SK-N-SH treated with all-trans-retinoic acid at 6 μM for 48 hours (cell line): ENCODE data around the gene MTUS2.

Experiments used
- ATAC-seq: fragments of 200-7000 bp; cut with Tn5 transposase; 3 replicates; pipeline ENCODE4 v1.9.1; 2020; ENCODE audit warnings: mild to moderate bottlenecking, moderate library complexity
- ARNTL ChIP-seq: fragments of 450-650 bp; formaldehyde crosslinking; IDR thresholded peaks from 2 replicates; pipeline ENCODE4 v1.5.0; 2020; ENCODE audit warnings: low read depth, mild to moderate bottlenecking, moderate library complexity, borderline replicate concordance
- BACH2 ChIP-seq: fragments of 250-450 bp; sonication (Bioruptor Pico); IDR thresholded peaks from 2 replicates; pipeline ENCODE4 v1.9.0; 2021; ENCODE audit warnings: mild to moderate bottlenecking, borderline replicate concordance
- CREB5 ChIP-seq: fragments of 250-450 bp; sonication (Bioruptor Pico); IDR thresholded peaks from 2 replicates; pipeline ENCODE4 v1.5.1; 2020; ENCODE audit warnings: low read depth, mild to moderate bottlenecking, moderate library complexity
- CSDC2 ChIP-seq: fragments of 250-450 bp; sonication (Bioruptor Pico); IDR thresholded peaks from 2 replicates; pipeline ENCODE4 v1.5.0; 2020; ENCODE audit warnings: mild to moderate bottlenecking, moderate library complexity
- CSRNP3 ChIP-seq: fragments of 250-450 bp; sonication (Bioruptor Pico); IDR thresholded peaks from 2 replicates; pipeline ENCODE4 v1.5.1; 2021; ENCODE audit warnings: mild to moderate bottlenecking, moderate library complexity
- ESRRG ChIP-seq: fragments of 250-450 bp; sonication (Bioruptor Pico); IDR thresholded peaks from 2 replicates; pipeline ENCODE4 v1.6.1; 2021; ENCODE audit warnings: mild to moderate bottlenecking
- ISL1 ChIP-seq: fragments of 250-450 bp; sonication (Bioruptor Pico); IDR thresholded peaks from 2 replicates; pipeline ENCODE4 v2.1.2; 2022; ENCODE audit warnings: mild to moderate bottlenecking, moderate library complexity
- OSR1 ChIP-seq: fragments of 250-450 bp; sonication (Bioruptor Pico); IDR thresholded peaks from 2 replicates; pipeline ENCODE4 v1.8.0; 2022; ENCODE audit warnings: moderate library complexity, mild to moderate bottlenecking, inconsistent platforms
- PATZ1 ChIP-seq: fragments of 250-450 bp; sonication (Bioruptor Pico); IDR thresholded peaks from 2 replicates; pipeline ENCODE4 v1.8.0; 2020; ENCODE audit warnings: mild to moderate bottlenecking, moderate library complexity, borderline replicate concordance
- PPARA ChIP-seq: fragments of 250-450 bp; sonication (Bioruptor Pico); IDR thresholded peaks from 2 replicates; pipeline ENCODE4 v1.5.0; 2020; ENCODE audit warnings: mild to moderate bottlenecking, borderline replicate concordance
- RARB ChIP-seq: fragments of 250-450 bp; sonication (Bioruptor Pico); IDR thresholded peaks from 2 replicates; pipeline ENCODE4 v1.8.0; 2021; ENCODE audit warnings: mild to moderate bottlenecking, moderate library complexity
- SNAI2 ChIP-seq: fragments of 250-450 bp; sonication (Bioruptor Pico); IDR thresholded peaks from 2 replicates; pipeline ENCODE4 v1.5.0; 2020; ENCODE audit warnings: mild to moderate bottlenecking, moderate library complexity
- TCF4 ChIP-seq: fragments of 250-450 bp; sonication (Bioruptor Pico); IDR thresholded peaks from 2 replicates; pipeline ENCODE4 v1.8.0; 2021; ENCODE audit warnings: mild to moderate bottlenecking, moderate library complexity, borderline replicate concordance
- TOX ChIP-seq: fragments of 250-450 bp; sonication (Bioruptor Pico); IDR thresholded peaks from 2 replicates; pipeline ENCODE4 v1.8.0; 2021; ENCODE audit warnings: mild to moderate bottlenecking, moderate library complexity, borderline replicate concordance
- ZC3H10 ChIP-seq: fragments of 250-450 bp; sonication (Bioruptor Pico); IDR thresholded peaks from 2 replicates; pipeline ENCODE4 v1.5.1; 2021; ENCODE audit warnings: mild to moderate bottlenecking, moderate library complexity
- ZFP3 ChIP-seq: fragments of 250-450 bp; sonication (Bioruptor Pico); IDR thresholded peaks from 2 replicates; pipeline ENCODE4 v1.5.0; 2020; ENCODE audit warnings: mild to moderate bottlenecking, moderate library complexity
- ZNF565 ChIP-seq: fragments of 450-650 bp; formaldehyde crosslinking; conservative IDR thresholded peaks from 2 replicates; pipeline ENCODE4 v1.5.0; 2020; ENCODE audit warnings: low read depth, mild to moderate bottlenecking, moderate library complexity
- ZNF70 ChIP-seq: fragments of 450-650 bp; formaldehyde crosslinking; IDR thresholded peaks from 2 replicates; pipeline ENCODE4 v1.5.0; 2020; ENCODE audit warnings: mild to moderate bottlenecking, moderate library complexity
- ZNF8 ChIP-seq: fragments of 450-650 bp; formaldehyde crosslinking; IDR thresholded peaks from 2 replicates; pipeline ENCODE4 v1.5.0; 2020; ENCODE audit warnings: mild to moderate bottlenecking, moderate library complexity
- TF ChIP-seq, protein P1 (sequence below): fragments of 250-450 bp; sonication (Bioruptor Pico); IDR thresholded peaks from 2 replicates; pipeline ENCODE4 v1.8.0; 2021; ENCODE audit warnings: low read depth, mild to moderate bottlenecking, moderate library complexity, borderline replicate concordance
- TF ChIP-seq, protein P2 (sequence below): fragments of 250-450 bp; sonication (Bioruptor Pico); IDR thresholded peaks from 2 replicates; pipeline ENCODE4 v1.5.0; 2020; ENCODE audit warnings: mild to moderate bottlenecking, moderate library complexity

MTUS2 gene

GRCh38 chr13:28864544-28864943 lies 44.4 kb downstream of the MTUS2 start:
- ATAC-seq, result no peak
- TF ChIP-seq BACH2 (CRISPR knock-in tag) (no peak), CSRNP3 (CRISPR knock-in tag) (no peak), TOX (CRISPR knock-in tag) (no peak), CREB5 (CRISPR knock-in tag) (no peak), ISL1 (CRISPR knock-in tag) (no peak), CSDC2 (CRISPR knock-in tag) (no peak), PPARA (CRISPR knock-in tag) (no peak), ZFP3 (CRISPR knock-in tag) (no peak), RARB (CRISPR knock-in tag) (no peak), ZNF70 (CRISPR knock-in tag) (no peak), TCF4 (no peak), SNAI2 (CRISPR knock-in tag) (no peak), ZC3H10 (no peak)
- TF ChIP-seq, protein P1, sequence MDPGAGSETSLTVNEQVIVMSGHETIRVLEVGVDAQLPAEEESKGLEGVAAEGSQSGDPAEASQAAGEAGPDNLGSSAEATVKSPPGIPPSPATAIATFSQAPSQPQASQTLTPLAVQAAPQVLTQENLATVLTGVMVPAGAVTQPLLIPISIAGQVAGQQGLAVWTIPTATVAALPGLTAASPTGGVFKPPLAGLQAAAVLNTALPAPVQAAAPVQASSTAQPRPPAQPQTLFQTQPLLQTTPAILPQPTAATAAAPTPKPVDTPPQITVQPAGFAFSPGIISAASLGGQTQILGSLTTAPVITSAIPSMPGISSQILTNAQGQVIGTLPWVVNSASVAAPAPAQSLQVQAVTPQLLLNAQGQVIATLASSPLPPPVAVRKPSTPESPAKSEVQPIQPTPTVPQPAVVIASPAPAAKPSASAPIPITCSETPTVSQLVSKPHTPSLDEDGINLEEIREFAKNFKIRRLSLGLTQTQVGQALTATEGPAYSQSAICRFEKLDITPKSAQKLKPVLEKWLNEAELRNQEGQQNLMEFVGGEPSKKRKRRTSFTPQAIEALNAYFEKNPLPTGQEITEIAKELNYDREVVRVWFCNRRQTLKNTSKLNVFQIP (CRISPR knock-in tag), result no peak
- TF ChIP-seq, all 23 proteins: peak for 0

DNA sequence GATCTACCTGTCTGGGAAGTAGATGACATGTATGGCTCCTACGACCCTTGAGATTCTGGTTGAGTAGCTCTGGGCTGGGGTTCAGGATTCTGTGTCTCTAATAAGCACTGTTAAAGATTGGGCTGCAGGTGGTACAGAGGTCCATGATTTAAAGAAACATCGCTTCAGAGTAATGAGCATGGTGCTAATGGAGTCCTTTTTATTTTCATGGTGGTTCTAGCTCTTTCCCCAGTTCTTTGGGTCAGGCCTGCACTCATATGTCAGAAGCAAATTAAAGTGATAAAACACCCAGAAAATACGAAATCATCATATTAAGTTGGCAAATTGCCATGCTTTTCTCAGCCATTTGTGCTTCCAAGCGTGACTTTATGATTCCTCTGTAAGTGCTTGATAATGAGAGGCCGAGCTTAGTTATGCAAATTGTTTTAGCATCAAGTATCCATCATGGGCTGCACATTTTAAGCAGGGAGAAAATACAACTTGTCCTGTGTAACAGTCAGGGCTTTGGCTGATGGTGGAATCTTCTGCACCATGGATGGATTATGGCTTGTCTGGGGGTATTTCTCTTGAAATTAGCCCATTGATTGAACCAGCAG lies 45.1 kb downstream of the MTUS2 start:
- ATAC-seq, result no peak
- no peak for TF ChIP-seq ESRRG (CRISPR knock-in tag)
- no peak for TF ChIP-seq SNAI2 (CRISPR knock-in tag)
- no peak for TF ChIP-seq ZC3H10
- TF ChIP-seq ZNF8, result no peak
- TF ChIP-seq ARNTL (CRISPR knock-in tag), result no peak
- TF ChIP-seq ZFP3 (CRISPR knock-in tag), result no peak
- no peak for TF ChIP-seq ZNF565 (CRISPR knock-in tag)
- no peak for TF ChIP-seq ZNF70 (CRISPR knock-in tag)
- no peak for TF ChIP-seq CREB5 (CRISPR knock-in tag)
- no peak for TF ChIP-seq TCF4

DNA sequence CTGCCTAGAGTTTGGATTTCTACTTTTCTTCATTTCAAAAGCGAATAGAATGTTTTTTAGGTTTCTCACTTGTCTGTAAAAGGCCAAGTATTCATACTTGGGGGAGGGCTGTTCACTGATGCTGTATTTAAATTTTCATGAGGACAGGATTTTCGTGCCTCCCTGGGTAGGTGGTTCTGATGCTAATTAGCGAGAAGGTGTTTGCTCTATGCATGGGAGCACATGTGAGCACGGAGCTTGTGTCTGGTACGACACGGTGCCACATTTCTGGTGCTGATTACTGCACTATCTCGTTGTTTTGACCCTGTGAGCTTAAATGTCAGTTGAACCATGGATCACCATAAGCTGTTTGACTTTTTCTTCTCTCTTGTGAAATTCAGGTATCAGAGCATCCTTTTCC lies 45.8 kb downstream of the MTUS2 start:
- no peak for ATAC-seq

More for the DNA sequence above, 45.8 kb downstream of the MTUS2 start:
- TF ChIP-seq ARNTL (CRISPR knock-in tag) (no peak), ESRRG (CRISPR knock-in tag) (no peak), CSRNP3 (CRISPR knock-in tag) (no peak), CREB5 (CRISPR knock-in tag) (no peak), PATZ1 (CRISPR knock-in tag) (no peak), ZNF70 (CRISPR knock-in tag) (no peak), PPARA (CRISPR knock-in tag) (no peak), OSR1 (CRISPR knock-in tag) (no peak), ZNF8 (no peak), TOX (CRISPR knock-in tag) (no peak), BACH2 (CRISPR knock-in tag) (no peak)
- TF ChIP-seq, protein P1 (CRISPR knock-in tag), result no peak
- TF ChIP-seq, protein P2, sequence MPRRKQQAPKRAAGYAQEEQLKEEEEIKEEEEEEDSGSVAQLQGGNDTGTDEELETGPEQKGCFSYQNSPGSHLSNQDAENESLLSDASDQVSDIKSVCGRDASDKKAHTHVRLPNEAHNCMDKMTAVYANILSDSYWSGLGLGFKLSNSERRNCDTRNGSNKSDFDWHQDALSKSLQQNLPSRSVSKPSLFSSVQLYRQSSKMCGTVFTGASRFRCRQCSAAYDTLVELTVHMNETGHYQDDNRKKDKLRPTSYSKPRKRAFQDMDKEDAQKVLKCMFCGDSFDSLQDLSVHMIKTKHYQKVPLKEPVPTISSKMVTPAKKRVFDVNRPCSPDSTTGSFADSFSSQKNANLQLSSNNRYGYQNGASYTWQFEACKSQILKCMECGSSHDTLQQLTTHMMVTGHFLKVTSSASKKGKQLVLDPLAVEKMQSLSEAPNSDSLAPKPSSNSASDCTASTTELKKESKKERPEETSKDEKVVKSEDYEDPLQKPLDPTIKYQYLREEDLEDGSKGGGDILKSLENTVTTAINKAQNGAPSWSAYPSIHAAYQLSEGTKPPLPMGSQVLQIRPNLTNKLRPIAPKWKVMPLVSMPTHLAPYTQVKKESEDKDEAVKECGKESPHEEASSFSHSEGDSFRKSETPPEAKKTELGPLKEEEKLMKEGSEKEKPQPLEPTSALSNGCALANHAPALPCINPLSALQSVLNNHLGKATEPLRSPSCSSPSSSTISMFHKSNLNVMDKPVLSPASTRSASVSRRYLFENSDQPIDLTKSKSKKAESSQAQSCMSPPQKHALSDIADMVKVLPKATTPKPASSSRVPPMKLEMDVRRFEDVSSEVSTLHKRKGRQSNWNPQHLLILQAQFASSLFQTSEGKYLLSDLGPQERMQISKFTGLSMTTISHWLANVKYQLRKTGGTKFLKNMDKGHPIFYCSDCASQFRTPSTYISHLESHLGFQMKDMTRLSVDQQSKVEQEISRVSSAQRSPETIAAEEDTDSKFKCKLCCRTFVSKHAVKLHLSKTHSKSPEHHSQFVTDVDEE (CRISPR knock-in tag), result no peak
